Measurements from ENCODE around the gene FAIM2. TPM values are rescaled to one million over a fixed set of nuclear protein-coding genes. Genes with fewer than 3 reads are reported as not detected.
"Not testable (repeated sequence)": the region's sequence is repeated elsewhere in the genome, so short reads cannot be mapped to it uniquely, and the experiment has no call there.

The FAIM2 gene
- total RNA-seq, 1 donor from 2014 or later, result not detected

GRCh38 chr12:49879065-49879464, 24.6 kb downstream of the FAIM2 start:
- not testable (repeated sequence) for DNase-seq (ENCODE audit: low read depth)

GRCh38 chr12:49878021-49878420, 25.7 kb downstream of the FAIM2 start:
- no peak for DNase-seq (ENCODE audit: low read depth)

GRCh38 chr12:49877066-49877465, 26.6 kb downstream of the FAIM2 start:
- DNase-seq (ENCODE audit: low read depth), result no peak

GRCh38 chr12:49876070-49876469, 27.6 kb downstream of the FAIM2 start:
- no peak for DNase-seq (ENCODE audit: low read depth)

- no peak for DNase-seq (ENCODE audit: low read depth)
Observed at GRCh38 chr12:49875115-49875720, 28.5 kb downstream of the FAIM2 start.

- DNase-seq (ENCODE audit: low read depth), result peak; percentile 45
Observed at GRCh38 chr12:49874142-49874897, 29.4 kb downstream of the FAIM2 start.

GRCh38 chr12:49873361-49873934, 30.3 kb downstream of the FAIM2 start:
- DNase-seq (ENCODE audit: low read depth), result peak; percentile 59

- no peak for DNase-seq (ENCODE audit: low read depth)
Observed at GRCh38 chr12:49872781-49873181, 30.9 kb downstream of the FAIM2 start.

GRCh38 chr12:49872381-49872780, 31.3 kb downstream of the FAIM2 start:
- no peak for DNase-seq (ENCODE audit: low read depth)

GRCh38 chr12:49871811-49872251, 31.9 kb downstream of the FAIM2 start:
- DNase-seq (ENCODE audit: low read depth), result not testable (repeated sequence)

GRCh38 chr12:49871263-49871561, 32.5 kb downstream of the FAIM2 start:
- DNase-seq (ENCODE audit: low read depth), result no peak

- DNase-seq (ENCODE audit: low read depth), result no peak
Observed at GRCh38 chr12:49870501-49871262, 33.0 kb downstream of the FAIM2 start.

- no peak for DNase-seq (ENCODE audit: low read depth)
Observed at GRCh38 chr12:49869816-49870500, 33.7 kb downstream of the FAIM2 start.

GRCh38 chr12:49868952-49869815, 34.5 kb downstream of the FAIM2 start:
- DNase-seq (ENCODE audit: low read depth), result peak; percentile 26

- no peak for DNase-seq (ENCODE audit: low read depth)
Observed at GRCh38 chr12:49868449-49868848, 35.3 kb downstream of the FAIM2 start.

GRCh38 chr12:49867570-49868341, 35.9 kb downstream of the FAIM2 start:
- DNase-seq (ENCODE audit: low read depth), result no peak

- DNase-seq (ENCODE audit: low read depth), result peak; percentile 21
Observed at GRCh38 chr12:49866859-49867569, 36.7 kb downstream of the FAIM2 start.

- no peak for DNase-seq (ENCODE audit: low read depth)
Observed at GRCh38 chr12:49865782-49866135, 37.9 kb downstream of the FAIM2 start.

GRCh38 chr12:49865109-49865781, 38.5 kb downstream of the FAIM2 start:
- no peak for DNase-seq (ENCODE audit: low read depth)
